ENCODE measurements around the gene ALDH3B2. TPM values are rescaled to one million over a fixed set of nuclear protein-coding genes. Genes with fewer than 3 reads are reported as not detected.

ALDH3B2 gene
- total RNA-seq, 1 experiment from 2014 or later = 0.13 TPM

- TF ChIP-seq ZNF281 (CRISPR knock-in tag; IDR thresholded peaks at IDR 0.05) (no peak), MXD4 (CRISPR knock-in tag; IDR thresholded peaks at IDR 0.05; ENCODE audit: borderline replicate concordance) (no peak), SOX15 (CRISPR knock-in tag; IDR thresholded peaks at IDR 0.05) (no peak), FOXP1 (CRISPR knock-in tag; IDR thresholded peaks at IDR 0.05; ENCODE audit: borderline replicate concordance) (no peak)
Measured at GRCh38 chr11:67616431-67617242, 57.8 kb downstream of the ALDH3B2 start (continued).

- ATAC-seq (no peak), DNase-seq (ENCODE audit: low spot score) (no peak)
- Mint-ChIP-seq H3K27ac (no peak overlapping the region), H3K9me3 (no peaks in the 10 kb centered on the region; the same call in 1 of the 2 replicates), H3K4me3 (0 out of 2 replicates have a peak overlapping the region, but pooled peaks have one; percentile 18), H3K27me3 (ENCODE audit: low read depth) (peaks cover 40% of the 10 kb centered on the region), H3K36me3 (peaks cover 8% of the 10 kb centered on the region), H3K4me1 (peaks cover 47% of the 10 kb centered on the region)
- ChIA-PET POLR2A (interaction anchor here (3.3 kb wide), 1 partner anchor 14 kb away, joined by 13 read pairs; the partner anchor contains the start of gene NUDT8), CTCF (interaction anchor here (0.6 to 10.2 kb wide), 8 partner anchors 14 to 130 kb away, joined by 3 to 200 read pairs (median 6); partner anchors contain the start of genes GSTP1 and NUDT8)
- TF ChIP-seq USF1 (CRISPR knock-in tag; IDR thresholded peaks at IDR 0.05) = 0 out of 2 replicates have a peak, but pooled peaks have one; percentile 31
- peak; percentile 69; the same call in 1 of the 2 replicates for TF ChIP-seq FOXP1 (CRISPR knock-in tag; IDR thresholded peaks at IDR 0.05; ENCODE audit: borderline replicate concordance)
- TF ChIP-seq ESRRA (CRISPR knock-in tag; IDR thresholded peaks at IDR 0.05; ENCODE audit: borderline replicate concordance) = no peak
Measured at GRCh38 chr11:67615728-67616430, 58.5 kb downstream of the ALDH3B2 start.

- no peak overlapping the region for H3K4me3 Mint-ChIP-seq
- POLR2A ChIA-PET = interaction anchor here (0.9 to 3.3 kb wide), 2 partner anchors 14 to 32 kb away, joined by 3 to 13 read pairs; partner anchors contain the start of gene NUDT8
- TF ChIP-seq SMAD4 (CRISPR knock-in tag; IDR thresholded peaks at IDR 0.05) (no peak), TCF7 (CRISPR knock-in tag; IDR thresholded peaks at IDR 0.05; ENCODE audit: low read depth) (0 out of 2 replicates have a peak, but pooled peaks have one; percentile 60), CTCF (IDR thresholded peaks at IDR 0.05) (peak; percentile 45)
Measured at GRCh38 chr11:67614730-67615714, 59.4 kb downstream of the ALDH3B2 start.

More at GRCh38 chr11:67614730-67615714, 59.4 kb downstream of the ALDH3B2 start:
- Mint-ChIP-seq H3K27ac (no peak overlapping the region), H3K9me3 (no peaks in the 10 kb centered on the region; the same call in 1 of the 2 replicates), H3K36me3 (peaks cover 14% of the 10 kb centered on the region), H3K4me1 (peaks cover 47% of the 10 kb centered on the region), H3K27me3 (ENCODE audit: low read depth) (peaks cover 40% of the 10 kb centered on the region)
- ATAC-seq (peak; percentile 69), DNase-seq (ENCODE audit: low spot score) (peak; percentile 81)
- CTCF ChIA-PET = interaction anchor here (0.6 to 10.2 kb wide), 38 partner anchors 9 to 415 kb away, joined by 3 to 200 read pairs (median 4); partner anchors contain the start of genes AIP, GSTP1, NUDT8 and TBX10
